NK-92 (cell line): Measurements from ENCODE around the gene CACNA1A.
"Not testable (repeated sequence)": the region's sequence is repeated elsewhere in the genome, so short reads cannot be mapped to it uniquely, and the experiment has no call there.

Experiments used
- DNase-seq: peaks from one replicate; lab custom pipeline; 2025; ENCODE audit not compliant: unreplicated experiment; lab: John Stamatoyannopoulos, UW

CACNA1A gene

DNA sequence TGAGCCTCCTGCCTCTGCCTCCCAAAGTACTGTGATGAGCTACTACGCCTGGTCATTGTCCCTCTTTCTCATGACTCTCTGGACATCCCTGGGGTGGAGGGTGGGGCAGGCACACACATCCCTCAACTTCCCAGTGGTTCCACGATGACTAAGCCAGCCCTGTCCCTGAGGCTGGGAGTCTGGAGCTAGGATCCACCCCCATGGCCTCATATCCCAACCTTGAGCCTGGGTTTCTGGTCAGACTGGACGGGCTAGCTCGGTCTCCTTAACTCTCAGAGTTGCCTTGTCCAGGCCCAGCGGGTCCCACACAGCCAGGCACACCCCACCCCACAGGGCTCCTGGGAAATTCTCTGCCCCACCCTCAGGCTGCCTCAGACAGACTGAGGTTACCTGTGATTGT lies 336.5 kb downstream of the CACNA1A start:
- DNase-seq = no peak

DNA sequence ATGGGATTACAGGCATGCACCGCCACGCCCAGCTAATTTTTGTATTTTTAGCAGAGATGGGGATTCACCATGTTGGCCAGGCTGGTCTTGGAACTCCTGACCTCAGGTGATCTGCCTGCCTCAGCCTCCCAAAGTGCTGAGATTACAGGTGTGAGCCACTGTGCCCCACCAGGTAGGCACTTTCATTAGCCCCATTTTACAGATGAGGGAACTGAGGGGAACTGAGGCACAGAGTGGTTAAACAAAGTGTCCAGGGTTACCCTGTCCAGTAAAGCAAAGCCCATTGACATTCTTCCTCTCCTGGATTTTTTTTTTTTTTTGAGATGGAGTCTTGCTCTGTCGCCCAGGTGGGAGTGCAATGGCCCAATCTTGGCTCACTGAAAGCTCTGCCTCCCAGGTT lies 340.1 kb downstream of the CACNA1A start:
- DNase-seq = not testable (repeated sequence)

DNA sequence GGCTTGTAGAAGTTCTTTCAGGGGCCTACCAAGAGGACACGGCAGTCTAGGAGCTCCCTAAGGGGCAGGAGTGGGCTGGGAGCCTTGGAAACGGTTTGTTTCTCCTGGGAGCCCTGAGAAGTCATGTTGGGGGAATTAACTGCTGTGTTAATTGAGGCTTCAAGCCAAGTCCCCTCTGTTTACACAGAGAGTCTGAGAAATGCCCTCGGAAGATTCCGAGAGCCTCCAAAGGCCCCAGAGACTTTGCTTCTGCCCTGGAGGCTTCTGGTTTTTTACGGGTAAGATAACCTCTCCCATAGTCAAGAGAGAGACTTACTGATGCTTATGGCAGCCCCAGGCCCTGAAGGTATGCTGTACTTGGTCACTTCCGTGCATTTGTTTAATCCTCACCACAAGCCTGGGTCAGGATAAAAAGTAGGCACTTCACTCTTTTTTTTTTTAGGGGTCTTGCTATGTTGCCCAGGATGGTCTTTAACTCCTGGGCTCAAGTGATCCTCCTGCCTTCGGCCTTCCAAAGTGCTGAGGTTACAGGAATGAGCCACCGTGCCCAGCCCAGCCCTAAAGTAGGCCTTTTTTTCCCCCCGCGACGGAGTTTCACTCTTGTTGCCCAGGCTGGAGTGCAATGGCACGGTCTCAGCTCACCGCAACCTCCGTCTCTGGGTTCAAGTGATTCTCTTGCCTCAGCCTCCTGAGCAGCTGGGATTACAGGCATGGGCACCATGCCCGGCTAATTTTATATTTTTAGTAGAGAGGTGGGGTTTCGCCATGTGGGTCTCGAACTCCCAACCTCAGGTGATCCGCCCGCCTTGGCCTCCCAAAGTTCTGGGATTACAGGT lies 340.9 kb downstream of the CACNA1A start:
- DNase-seq = no peak

DNA sequence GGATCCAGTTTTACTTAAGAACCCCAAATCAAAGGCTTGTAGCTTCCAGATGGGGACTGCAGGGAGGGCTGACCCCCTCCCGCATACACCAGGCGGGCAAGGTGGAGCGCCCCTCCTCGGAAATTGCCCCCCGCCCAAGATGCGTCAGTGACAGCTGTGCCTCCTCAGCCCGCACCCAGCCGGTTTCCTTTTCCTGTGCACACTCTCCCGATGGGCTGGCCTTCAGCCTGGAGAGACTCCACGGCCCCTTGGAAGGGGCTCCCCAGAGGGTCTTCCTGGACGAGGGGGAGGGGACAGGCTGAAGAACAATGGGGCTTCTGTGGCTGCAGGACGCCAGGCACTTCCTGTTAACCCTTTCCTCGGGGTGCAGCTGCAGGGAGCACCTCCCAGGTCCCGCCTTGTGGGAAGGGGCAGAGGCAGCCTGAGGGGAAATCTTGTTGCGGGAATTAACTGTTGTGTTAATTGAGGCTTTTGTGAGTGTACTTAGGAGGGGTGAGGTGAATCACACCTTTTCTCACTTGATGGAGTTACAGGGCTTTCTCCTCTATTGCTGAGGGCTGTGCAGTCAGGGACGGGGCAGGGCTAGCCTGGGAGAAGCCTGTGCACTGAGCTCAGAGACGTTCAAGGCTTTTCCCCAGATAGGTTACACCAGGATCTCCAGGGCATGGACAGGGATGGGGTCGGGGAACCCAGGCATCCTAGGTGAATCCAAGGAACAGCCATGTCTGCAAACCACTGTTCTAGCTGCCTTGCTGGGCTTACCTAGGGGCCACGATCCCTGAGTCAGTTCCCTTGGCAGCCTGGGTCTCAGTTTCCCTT lies 341.7 kb downstream of the CACNA1A start:
- no peak for DNase-seq

DNA sequence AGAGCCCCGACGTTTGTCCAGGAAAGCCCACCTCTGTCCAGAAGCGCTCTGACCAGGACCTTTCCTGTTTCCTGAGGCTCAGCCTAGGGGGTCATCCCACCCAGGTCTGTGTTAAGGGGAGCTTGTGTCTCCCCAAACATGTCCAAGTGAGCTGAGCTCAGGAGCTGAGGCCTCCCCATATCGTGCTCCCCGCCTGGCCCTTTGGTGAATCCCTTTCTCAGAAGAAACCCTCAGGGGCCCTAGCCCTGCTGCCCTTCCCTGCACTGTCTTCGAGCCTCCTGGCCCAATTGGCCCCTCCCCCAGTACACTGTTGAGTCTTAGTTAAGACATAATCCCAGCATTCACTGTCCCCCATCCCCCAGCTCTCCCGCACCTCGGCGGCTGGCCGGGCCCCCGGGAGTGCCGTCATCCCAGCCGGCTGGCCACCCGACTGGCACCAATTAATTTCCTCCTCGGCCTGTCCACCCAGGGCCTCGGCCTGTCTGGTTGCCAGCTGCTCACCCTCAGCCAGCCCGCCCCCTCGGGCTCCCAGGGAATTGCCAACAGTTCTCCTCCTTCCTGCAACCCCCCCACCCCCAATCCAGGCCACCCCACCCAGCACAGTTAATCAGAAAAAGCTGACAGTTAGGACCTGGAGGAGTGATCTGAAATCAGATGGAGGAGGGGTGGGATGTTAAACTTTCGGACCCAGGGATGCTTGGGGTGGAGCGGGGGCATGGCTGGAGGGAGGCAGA lies 342.5 kb downstream of the CACNA1A start:
- DNase-seq = no peak

DNA sequence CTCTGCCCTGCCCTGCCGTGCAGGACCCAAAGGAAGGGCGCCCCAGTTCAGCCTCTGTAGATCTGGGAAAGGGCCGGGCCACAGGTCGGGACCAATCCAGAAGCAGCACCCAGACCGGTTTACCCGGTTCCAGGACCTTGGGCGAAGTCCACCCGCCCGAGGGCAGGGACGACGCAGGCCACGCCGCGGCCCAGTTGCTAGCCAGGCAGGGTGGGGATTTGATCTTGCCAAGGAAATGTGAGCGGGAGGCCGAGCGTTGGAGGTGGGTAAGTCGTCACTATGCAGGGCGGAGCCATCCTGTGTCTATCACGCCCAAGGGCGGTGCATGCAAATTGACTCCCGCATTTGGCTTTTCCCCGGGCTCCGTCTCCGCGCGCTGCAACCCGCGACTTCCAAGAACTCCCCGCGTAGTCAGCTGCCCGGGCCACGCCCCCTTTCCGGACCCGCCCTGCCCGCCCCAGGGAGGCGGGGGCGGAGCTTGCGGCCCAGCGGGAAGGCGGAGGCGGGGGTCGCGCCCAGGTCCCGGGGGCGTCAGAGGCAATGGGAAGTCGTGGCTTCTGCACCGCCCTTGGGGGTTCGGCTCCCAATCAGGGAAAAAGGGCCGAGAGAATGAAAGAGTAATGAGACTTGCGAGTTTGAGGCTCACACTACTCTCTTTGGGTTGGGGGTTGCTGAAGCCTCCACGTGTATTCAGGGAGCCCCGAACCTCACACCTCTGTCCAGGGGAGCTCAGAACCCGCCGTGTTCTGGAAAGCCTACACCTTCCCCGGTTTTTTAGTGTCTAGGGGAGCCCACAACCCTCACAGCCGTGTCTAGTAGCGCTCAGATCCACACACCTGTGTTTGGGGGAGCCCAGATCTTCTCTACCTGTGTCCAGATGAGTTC lies 343.3 kb downstream of the CACNA1A start:
- DNase-seq = no peak

DNA sequence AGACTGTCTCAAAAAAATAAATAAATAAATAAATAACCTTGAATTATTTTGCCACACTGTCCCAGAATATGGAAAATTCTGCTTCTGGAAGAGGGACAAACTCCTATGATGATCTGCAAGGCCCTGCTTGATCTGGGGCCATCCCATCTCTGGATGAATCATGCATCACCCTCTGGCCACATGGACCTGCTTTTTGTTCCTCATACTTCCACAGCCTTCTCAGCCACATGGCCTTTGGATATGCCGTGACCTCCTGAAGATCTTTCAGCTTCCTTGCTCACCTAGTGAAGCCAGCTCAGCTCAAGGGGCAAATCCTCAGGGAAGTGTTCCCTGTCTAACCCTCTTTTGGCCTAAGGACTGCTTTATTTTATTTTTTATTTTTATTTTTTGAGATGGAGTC lies 345.7 kb downstream of the CACNA1A start:
- no peak for DNase-seq

DNA sequence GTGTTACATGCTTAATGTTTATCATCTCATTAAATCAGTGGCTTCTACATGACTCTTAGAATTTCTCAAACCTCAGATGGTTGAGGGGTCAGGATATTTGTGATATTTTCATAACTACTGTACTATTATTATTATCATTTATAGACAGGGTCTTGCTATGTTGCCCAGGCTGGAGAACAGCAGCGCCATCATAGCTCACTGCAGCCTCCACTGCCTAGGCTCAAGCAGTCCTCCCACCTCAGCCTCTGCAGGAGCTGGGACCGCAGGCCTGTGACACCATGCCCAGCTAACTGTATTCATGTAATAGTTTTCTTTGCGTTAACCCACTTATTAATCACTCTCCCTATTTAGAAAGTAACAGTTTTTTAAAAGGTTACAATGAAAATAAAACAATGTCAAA lies 346.6 kb downstream of the CACNA1A start:
- no peak for DNase-seq
